Lower lobe of right lung (tissue), 2 donors: ENCODE results near the gene SCO1. TPM values are rescaled to one million over a fixed set of nuclear protein-coding genes. Genes with fewer than 3 reads are reported as not detected.

Experiments used
- ATAC-seq, 2 donors: fragments of 200-7000 bp; cut with Tn5 transposase; one replicate each; pipeline ENCODE4 v1.9.1; 2020 to 2022; ENCODE audit warnings: mild to moderate bottlenecking in 2 of 2, moderate library complexity in 2 of 2
- DNase-seq: peaks from one replicate; pipeline ENCODE4 v3.0.0-alpha.2; 2020
- H3K27ac ChIP-seq: fragments of 200-600 bp; one replicate; pipeline ENCODE4 v1.8.0; 2022
- H3K27me3 ChIP-seq: fragments of 200-600 bp; one replicate; pipeline ENCODE4 v1.8.0; 2022; ENCODE audit warnings: low read depth
- H3K36me3 ChIP-seq: fragments of 200-600 bp; one replicate; pipeline ENCODE4 v1.8.0; 2022; ENCODE audit warnings: mild to moderate bottlenecking
- H3K4me1 ChIP-seq: fragments of 200-600 bp; one replicate; pipeline ENCODE4 v1.8.0; 2022
- H3K4me3 ChIP-seq: fragments of 200-600 bp; one replicate; pipeline ENCODE4 v1.8.0; 2022; ENCODE audit warnings: mild to moderate bottlenecking
- H3K9me3 ChIP-seq: fragments of 200-600 bp; one replicate; pipeline ENCODE4 v1.8.0; 2022
- CTCF ChIP-seq: fragments of 200-600 bp; IDR thresholded peaks from one replicate; pipeline ENCODE4 v1.8.0; 2022; ENCODE audit warnings: antibody characterized with exemption, mild to moderate bottlenecking
- intact Hi-C: fragments of 100-400 bp; cut with DNase I; formaldehyde crosslinking; loops from one replicate; pipeline ENCODE4 v1.11.0; 2022
- total RNA-seq: library from RNA; stranded (reverse); fragmentation: NEBNext Ultra II Directional; extraction: Animal tissue kit (Norgen Biotek cat#: 25700); gene quantifications from one replicate; pipeline ENCODE4 v1.2.1, GENCODE V29; 2021
- donor health status: DM: no; HTN: yes; CAD: no; lungs with severe emphysema.

SCO1 gene
- total RNA-seq, 1 donor from 2014 or later, result 23.9 TPM

- ATAC-seq (no peak), DNase-seq (no peak)
- Histone ChIP-seq H3K36me3 (peaks cover 31% of the 10 kb centered on the region), H3K27me3 (no peaks in the 10 kb centered on the region), H3K4me3 (no peak overlapping the region), H3K4me1 (peaks cover 7% of the 10 kb centered on the region), H3K27ac (no peak overlapping the region), H3K9me3 (no peaks in the 10 kb centered on the region)
- no peak for TF ChIP-seq CTCF
- intact Hi-C loops, result no loop called here
These were observed 27.3 kb upstream of the SCO1 start for GRCh38 chr17:10724546-10725195.

DNA sequence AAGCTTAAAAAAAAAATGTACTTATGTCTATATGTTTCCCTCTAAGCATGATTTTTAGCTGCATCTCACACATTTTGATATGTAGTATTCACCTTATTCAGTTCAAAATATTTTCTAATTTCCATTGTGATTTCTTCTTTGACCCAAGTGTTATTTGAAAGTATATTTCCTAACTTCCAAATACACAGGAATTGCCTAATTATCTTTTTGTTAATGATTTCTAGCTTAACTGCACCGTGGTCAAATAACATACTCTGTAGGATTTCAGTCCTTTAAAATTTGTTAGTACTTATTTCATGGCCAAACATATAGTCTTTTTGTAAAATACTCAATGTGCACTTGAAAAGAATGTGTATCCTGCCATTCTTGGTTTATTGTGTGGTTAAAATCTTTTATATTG is 21.2 kb upstream of the SCO1 start:
- intact Hi-C loops, result no loop called here
- no peak for ATAC-seq

DNA sequence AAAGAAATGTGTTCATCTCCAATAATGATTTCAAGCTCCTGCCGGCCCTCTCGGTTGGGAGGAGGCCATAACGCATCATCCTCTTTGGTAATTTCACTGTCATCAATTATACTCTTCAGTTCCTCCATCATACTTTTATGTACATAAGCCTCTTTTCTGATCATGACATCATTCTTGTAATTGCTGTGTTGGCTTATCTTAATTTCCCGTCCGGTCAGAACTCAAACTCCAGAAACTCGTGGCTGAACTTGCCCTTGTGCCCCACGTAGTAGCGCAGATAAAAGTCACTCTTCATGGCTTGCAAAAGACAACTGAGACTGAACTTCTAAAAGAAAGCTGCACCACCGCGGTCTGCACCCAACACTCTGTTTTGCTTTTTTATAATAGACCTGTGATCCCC is 18.9 kb upstream of the SCO1 start:
- H3K36me3 ChIP-seq, result peaks cover 26% of the 10 kb centered on the region
- ATAC-seq, result no peak
- no peaks in the 10 kb centered on the region for H3K4me1 ChIP-seq
- no peak overlapping the region for H3K4me3 ChIP-seq
- no peak for DNase-seq
- H3K9me3 ChIP-seq, result no peaks in the 10 kb centered on the region
- H3K27me3 ChIP-seq, result no peaks in the 10 kb centered on the region
- no peak for TF ChIP-seq CTCF
- intact Hi-C loops, result no loop called here
- H3K27ac ChIP-seq, result no peak overlapping the region

More for the DNA sequence above, 21.2 kb upstream of the SCO1 start:
- H3K27me3 ChIP-seq, result no peaks in the 10 kb centered on the region
- TF ChIP-seq CTCF, result no peak
- H3K4me1 ChIP-seq, result no peaks in the 10 kb centered on the region
- no peak for DNase-seq
- peaks cover 11% of the 10 kb centered on the region for H3K36me3 ChIP-seq
- H3K27ac ChIP-seq, result no peak overlapping the region
- H3K4me3 ChIP-seq, result no peak overlapping the region
- H3K9me3 ChIP-seq, result no peaks in the 10 kb centered on the region

DNA sequence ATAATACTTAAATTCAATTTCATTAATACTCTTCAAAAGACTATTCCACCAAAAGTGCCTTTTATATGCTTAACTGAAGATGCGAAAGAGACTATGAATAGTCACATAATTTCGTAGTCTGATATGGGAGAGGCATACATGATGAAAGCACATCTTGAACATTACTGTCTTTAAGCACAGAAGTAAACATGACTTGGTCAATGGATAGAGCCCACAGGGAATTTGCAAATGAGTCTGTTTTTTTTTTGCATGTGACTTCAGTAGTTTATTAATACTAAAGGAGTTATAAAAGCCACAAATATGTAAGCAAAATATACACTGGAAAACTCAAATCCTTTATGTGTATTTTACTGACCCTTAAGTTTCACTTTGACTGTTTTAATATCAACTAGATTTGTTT is 16.0 kb upstream of the SCO1 start:
- H3K4me3 ChIP-seq, result no peak overlapping the region
- peaks cover 53% of the 10 kb centered on the region for H3K36me3 ChIP-seq
- TF ChIP-seq CTCF, result no peak
- DNase-seq (no peak), ATAC-seq (no peak)
- H3K27ac ChIP-seq, result no peak overlapping the region
- no peaks in the 10 kb centered on the region for H3K9me3 ChIP-seq
- intact Hi-C loops, result no loop called here
- H3K4me1 ChIP-seq, result no peaks in the 10 kb centered on the region
- H3K27me3 ChIP-seq, result no peaks in the 10 kb centered on the region

GRCh38 chr17:10705727-10706126 is 8.4 kb upstream of the SCO1 start:
- DNase-seq, result no peak

More at GRCh38 chr17:10705727-10706126, 8.4 kb upstream of the SCO1 start:
- ATAC-seq, result no peak
- Histone ChIP-seq H3K4me1 (peaks cover 11% of the 10 kb centered on the region), H3K27ac (no peak overlapping the region), H3K36me3 (peaks cover 59% of the 10 kb centered on the region), H3K27me3 (no peaks in the 10 kb centered on the region), H3K9me3 (no peaks in the 10 kb centered on the region), H3K4me3 (no peak overlapping the region)
- intact Hi-C loops, result no loop called here
- TF ChIP-seq CTCF, result no peak
